ENCODE measurements around the gene VPS37D. TPM values are rescaled to one million over a fixed set of nuclear protein-coding genes. Genes with fewer than 3 reads are reported as not detected.
"Not testable (repeated sequence)": the region's sequence is repeated elsewhere in the genome, so short reads cannot be mapped to it uniquely, and the experiment has no call there.

Gene VPS37D
- total and polyA plus RNA-seq, 8 donors: 0.89 to 10.1 (median 7.8) TPM

DNA sequence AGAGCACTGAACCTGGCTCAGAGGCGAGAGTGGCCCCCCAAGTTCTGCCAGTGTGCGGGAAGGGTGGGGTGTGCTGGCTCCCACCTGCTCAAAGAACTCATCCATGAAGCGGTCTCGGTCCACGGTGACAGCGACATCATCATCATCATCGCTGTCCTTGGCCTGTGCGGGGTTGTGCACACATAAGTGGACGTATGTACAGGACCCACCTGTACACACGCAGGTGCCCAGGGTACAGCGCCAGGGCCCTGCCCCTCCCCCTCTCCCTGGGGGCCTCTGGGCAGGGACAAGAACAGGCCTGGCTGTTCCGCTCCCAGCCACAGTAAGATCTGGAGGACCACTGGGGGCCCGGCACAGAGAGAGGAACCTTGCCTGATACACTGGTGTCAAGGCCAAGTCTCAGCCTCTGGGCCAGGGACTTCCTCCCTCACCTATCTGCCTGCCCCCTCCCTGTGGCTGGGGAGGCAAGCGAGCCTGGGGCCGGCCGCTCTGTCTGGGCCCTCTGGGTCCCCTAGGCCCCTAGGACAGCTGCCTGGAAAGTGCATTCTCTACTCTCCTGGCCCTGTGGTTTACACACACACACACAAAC is 41.4 kb downstream of the VPS37D start:
- intact Hi-C loops (cut with DNase I): no loop called here
- peaks cover 0 to 48% of the 10 kb centered on the region in 2 donors for H3K27me3 ChIP-seq
- TF ChIP-seq, protein P1, sequence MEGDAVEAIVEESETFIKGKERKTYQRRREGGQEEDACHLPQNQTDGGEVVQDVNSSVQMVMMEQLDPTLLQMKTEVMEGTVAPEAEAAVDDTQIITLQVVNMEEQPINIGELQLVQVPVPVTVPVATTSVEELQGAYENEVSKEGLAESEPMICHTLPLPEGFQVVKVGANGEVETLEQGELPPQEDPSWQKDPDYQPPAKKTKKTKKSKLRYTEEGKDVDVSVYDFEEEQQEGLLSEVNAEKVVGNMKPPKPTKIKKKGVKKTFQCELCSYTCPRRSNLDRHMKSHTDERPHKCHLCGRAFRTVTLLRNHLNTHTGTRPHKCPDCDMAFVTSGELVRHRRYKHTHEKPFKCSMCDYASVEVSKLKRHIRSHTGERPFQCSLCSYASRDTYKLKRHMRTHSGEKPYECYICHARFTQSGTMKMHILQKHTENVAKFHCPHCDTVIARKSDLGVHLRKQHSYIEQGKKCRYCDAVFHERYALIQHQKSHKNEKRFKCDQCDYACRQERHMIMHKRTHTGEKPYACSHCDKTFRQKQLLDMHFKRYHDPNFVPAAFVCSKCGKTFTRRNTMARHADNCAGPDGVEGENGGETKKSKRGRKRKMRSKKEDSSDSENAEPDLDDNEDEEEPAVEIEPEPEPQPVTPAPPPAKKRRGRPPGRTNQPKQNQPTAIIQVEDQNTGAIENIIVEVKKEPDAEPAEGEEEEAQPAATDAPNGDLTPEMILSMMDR (IDR thresholded peaks at IDR 0.05): no peak

DNA sequence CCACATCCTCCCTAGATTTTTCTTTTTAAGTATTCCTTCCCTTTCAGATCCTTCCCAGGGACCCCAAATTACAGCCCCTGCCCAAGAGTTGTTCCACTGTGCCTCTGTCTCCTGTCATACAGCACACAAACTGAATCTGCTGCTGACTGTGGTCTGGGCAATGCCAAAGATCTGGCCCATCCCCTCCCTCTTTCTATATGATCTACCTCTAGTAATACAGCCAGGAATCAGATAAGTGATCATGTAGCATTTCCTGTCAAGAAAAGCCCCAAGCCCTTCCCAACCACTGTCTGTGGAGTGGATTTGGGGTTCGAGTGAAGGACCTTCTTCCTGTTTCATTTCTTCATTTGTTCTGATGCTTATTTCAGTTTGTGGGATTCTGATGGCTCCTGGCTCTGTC is 45.1 kb downstream of the VPS37D start:
- Histone ChIP-seq H3K9me3 (no peaks in the 10 kb centered on the region), H3K4me1 (peaks cover 0 to 26% of the 10 kb centered on the region in 2 donors), H3K27ac (no peak overlapping the region), H3K4me3 (no peak overlapping the region), H3K36me3 (peaks cover 0 to 4% of the 10 kb centered on the region in 2 donors), H3K27me3 (peaks cover 0 to 45% of the 10 kb centered on the region in 2 donors)
- no peak for DNase-seq
- TF ChIP-seq, protein P1 (IDR thresholded peaks at IDR 0.05): no peak
- no peak for ATAC-seq
- intact Hi-C loops (cut with DNase I): no loop called here

More for the DNA sequence above, 41.4 kb downstream of the VPS37D start:
- no peaks in the 10 kb centered on the region for H3K9me3 ChIP-seq
- peaks cover 2 to 7% of the 10 kb centered on the region in 2 donors for H3K4me1 ChIP-seq
- no peak overlapping the region for H3K27ac ChIP-seq
- DNase-seq: no peak
- H3K36me3 ChIP-seq: peaks cover 0 to 4% of the 10 kb centered on the region in 2 donors
- no peak overlapping the region for H3K4me3 ChIP-seq
- no peak for ATAC-seq

DNA sequence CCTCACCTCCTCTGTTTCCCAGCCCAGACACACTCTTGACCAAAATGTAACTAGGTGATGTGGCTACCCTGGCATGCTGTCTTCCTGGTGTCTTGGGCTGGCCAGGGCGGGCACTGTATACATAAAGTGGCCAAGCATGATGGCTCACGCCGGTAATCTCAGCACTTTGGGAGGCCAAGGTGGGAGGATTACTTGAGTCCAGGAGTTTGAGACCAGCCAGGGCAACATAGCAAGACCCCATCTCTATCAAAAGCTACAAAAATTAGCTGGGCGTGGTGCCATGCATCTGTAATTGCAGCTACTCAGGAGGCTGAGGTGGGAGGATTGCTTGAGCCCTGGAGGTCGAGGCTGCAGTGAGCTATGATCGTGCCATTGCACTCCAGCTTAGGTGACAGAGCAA is 45.7 kb downstream of the VPS37D start:
- H3K27ac ChIP-seq; DNase-seq; H3K4me3 ChIP-seq; intact Hi-C loops (cut with DNase I); H3K36me3 ChIP-seq; ATAC-seq; H3K9me3 ChIP-seq: not testable (repeated sequence)
- Histone ChIP-seq H3K4me1 (peaks cover 3 to 31% of the 10 kb centered on the region in 2 donors), H3K27me3 (peaks cover 0 to 46% of the 10 kb centered on the region in 2 donors)

DNA sequence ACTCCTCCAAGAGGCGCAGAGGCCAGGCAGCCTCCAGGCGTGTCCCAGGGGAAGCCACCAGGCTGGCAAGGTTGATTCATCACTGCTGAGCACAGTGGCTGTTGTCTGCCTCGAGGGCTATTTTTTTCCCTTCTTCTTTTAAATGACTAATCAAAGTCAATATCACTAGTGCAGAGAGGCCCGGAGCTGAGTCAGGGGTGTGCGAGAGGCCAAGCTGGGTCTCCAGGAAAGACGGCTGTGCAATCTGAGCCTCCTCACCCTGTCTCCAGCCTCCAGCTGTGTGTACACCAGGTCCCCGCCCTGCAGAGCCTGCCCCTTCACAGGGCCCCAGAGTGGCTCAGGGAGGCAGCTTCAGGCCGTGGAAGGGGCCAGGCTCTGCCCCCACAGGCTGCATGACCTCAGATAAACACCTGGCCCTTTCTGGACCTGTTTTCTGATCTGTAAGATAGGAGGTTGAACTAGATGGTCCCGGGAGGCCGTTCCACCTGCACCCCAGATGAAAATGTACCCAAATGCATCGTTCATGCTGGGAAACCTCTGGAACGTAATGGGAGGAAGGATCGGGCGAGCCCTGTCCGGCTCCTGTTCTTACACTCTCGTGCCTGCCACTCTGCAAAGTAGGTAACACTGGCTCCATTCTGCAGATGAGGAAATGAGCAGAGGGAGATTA is 48.2 kb downstream of the VPS37D start:
- Histone ChIP-seq H3K9me3 (no peaks in the 10 kb centered on the region), H3K36me3 (no peaks in the 10 kb centered on the region), H3K4me1 (peaks cover 10 to 46% of the 10 kb centered on the region in 2 donors), H3K27me3 (peaks cover 0 to 68% of the 10 kb centered on the region in 2 donors), H3K27ac (no peak overlapping the region), H3K4me3 (no peak overlapping the region)
- peak in 1 of 4 donors; percentile 43 for DNase-seq
- TF ChIP-seq, protein P1 (IDR thresholded peaks at IDR 0.05): no peak
- ATAC-seq: peak; percentile 68
- intact Hi-C loops (cut with DNase I): no loop called here

DNA sequence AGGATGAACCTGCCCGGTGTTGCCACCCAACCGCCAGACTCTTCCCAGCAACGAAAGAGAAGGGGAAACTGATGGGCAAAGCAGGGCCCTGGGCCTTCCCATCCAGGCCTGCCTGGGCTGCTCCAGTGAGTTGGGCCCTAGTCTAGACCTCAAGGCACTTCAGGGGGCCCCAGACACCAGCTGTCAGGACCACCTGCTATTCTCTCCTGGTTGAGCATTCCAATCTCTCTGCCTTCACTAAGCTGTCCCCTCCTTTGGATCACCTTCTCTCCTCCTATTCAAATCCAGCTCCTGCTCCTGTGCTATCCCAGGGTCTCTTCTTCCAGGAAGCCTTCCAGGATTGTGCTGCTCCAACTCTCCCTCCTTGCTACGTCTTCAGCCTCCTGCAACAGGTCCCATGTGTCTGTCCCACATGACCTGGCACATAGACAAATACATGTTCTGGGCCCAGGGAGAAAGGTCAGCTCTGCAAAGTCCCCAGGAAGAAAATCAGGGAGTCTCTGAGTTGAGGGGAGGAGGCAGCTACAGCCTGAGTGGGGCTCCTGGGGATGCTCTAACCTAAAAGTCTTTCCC is 48.8 kb downstream of the VPS37D start:
- Histone ChIP-seq H3K36me3 (no peaks in the 10 kb centered on the region), H3K4me1 (peaks cover 10 to 46% of the 10 kb centered on the region in 2 donors), H3K9me3 (no peaks in the 10 kb centered on the region), H3K27me3 (peaks cover 0 to 72% of the 10 kb centered on the region in 2 donors), H3K27ac (no peak overlapping the region), H3K4me3 (no peak overlapping the region)
- ATAC-seq: no peak
- no peak for DNase-seq
- TF ChIP-seq, protein P1 (IDR thresholded peaks at IDR 0.05): no peak
- intact Hi-C loops (cut with DNase I): no loop called here
